Skin epidermis (tissue), 12 donors: ENCODE results near the gene COPG1.

Source experiments
- H3K27ac ChIP-seq, 21 experiments: fragments of 200-600 bp; sonication (generic) in 11 of 21; one replicate each; pipeline ENCODE4 v1.5.0; 2020; ENCODE audit warnings: mild to moderate bottlenecking in 3 of 21, inconsistent platforms in 2 of 21, moderate library complexity in 2 of 21
- H3K4me3 ChIP-seq, 7 experiments: fragments of 200-600 bp; sonication (generic) in 2 of 7; one replicate each; pipeline ENCODE4 v1.5.0; 2020; ENCODE audit warnings: inconsistent platforms in 2 of 7, mild to moderate bottlenecking in 2 of 7, moderate library complexity in 1 of 7

The COPG1 gene

DNA sequence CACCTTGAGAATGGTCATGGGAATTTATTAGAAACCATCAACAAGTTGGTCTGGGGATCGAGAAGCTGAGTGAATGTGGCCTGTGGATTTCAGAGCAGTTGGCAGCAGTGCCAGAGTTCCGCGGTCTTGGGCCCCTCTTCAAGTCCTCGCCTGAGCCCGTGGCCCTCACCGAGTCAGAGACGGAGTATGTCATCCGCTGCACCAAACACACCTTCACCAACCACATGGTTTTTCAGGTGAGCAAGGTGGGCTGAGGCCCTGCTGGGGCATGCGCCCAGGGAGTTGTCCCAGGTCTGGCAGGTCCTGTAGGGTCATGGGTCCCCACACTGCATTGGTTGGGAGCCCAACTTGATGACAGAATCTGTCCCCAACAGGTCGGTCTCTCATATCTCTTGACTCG is 22.3 kb downstream of the COPG1 start:
- Histone ChIP-seq H3K4me3 (no peak overlapping the region), H3K27ac (no peak overlapping the region)

DNA sequence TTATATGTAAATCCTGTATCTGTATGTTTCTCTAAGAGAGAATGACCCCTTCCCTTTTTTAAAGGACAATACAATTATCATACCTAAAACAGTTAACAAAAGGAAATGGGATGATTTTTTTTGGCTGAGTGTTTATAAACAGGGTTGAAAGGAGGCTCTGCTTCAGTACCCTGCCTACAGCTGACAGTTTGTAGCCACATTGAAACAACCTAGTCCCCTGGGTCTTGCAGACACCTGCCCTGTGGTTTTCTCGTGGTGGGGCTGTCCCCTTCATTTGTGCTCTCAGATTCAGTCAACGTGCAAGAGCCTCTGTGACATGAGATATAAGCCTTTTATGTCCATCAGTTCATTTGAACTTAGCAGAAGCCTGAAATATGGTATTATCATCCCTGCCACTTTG is 27.0 kb downstream of the COPG1 start:
- H3K4me3 ChIP-seq = no peak overlapping the region
- H3K27ac ChIP-seq = no peak overlapping the region

DNA sequence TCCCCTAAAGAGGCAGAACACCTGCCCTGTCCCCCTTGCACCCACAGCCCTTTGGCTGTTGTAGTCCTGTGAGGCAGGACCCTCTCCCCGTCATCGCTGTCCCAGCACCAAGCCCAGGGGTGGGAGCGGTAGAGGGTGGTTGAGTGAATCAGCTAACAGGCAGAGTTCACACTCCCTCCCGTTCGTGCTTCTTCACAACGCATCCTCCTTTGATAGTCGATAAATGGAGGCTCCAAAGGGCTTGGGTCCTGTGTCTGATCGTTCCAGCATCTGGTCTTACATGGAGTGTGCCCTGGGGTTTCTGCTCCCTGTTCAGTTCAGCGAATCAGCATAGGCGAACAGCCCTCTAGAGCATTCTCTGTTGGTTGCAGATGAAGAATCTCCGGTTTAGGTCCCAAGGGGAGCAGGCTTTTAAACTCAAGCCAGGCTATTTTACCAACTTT is 28.4 kb downstream of the COPG1 start:
- peak overlapping the region in 20 of 21 experiments; percentile 74 to 99 (median 95) for H3K27ac ChIP-seq
- H3K4me3 ChIP-seq = peak overlapping the region; percentile 70 to 98 (median 85)

DNA sequence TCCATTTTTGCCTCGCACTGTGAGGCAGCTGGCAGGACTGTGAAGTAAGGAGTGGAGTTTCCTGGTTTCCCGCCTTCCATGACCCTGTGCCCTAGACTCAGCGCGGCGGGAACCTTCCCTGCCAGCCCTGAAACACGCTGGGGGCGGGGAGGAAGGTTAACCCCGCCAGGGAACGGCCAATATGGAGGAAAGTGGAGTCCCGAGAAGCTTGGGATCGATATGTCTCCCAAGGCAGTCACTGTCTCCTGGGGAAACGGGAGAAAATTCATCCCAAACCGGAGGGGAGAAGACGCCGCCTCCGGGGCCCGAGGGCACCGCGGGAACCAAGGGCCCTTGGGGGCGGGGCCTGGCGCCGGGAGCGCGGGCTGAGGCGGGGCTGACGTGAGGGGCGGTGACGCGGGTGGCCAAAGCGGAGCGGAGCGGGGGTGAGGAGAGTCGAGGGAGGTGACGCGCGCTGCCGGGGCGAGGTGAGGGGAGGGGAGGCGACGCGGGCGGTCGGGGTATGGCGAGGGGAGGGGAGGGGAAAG is 29.1 kb downstream of the COPG1 start, which contains the start of gene HMCES:
Gene HMCES (plus strand): TSS at position 432 of the 527 bp plus-strand sequence. CDS start 863 bp downstream, outside the sequence.
- H3K4me3 ChIP-seq = peak within 1 kb of the TSS; percentile 70 to 98 (median 85)
- H3K27ac ChIP-seq = peak within 1 kb of the TSS; percentile 74 to 99 (median 95)

DNA sequence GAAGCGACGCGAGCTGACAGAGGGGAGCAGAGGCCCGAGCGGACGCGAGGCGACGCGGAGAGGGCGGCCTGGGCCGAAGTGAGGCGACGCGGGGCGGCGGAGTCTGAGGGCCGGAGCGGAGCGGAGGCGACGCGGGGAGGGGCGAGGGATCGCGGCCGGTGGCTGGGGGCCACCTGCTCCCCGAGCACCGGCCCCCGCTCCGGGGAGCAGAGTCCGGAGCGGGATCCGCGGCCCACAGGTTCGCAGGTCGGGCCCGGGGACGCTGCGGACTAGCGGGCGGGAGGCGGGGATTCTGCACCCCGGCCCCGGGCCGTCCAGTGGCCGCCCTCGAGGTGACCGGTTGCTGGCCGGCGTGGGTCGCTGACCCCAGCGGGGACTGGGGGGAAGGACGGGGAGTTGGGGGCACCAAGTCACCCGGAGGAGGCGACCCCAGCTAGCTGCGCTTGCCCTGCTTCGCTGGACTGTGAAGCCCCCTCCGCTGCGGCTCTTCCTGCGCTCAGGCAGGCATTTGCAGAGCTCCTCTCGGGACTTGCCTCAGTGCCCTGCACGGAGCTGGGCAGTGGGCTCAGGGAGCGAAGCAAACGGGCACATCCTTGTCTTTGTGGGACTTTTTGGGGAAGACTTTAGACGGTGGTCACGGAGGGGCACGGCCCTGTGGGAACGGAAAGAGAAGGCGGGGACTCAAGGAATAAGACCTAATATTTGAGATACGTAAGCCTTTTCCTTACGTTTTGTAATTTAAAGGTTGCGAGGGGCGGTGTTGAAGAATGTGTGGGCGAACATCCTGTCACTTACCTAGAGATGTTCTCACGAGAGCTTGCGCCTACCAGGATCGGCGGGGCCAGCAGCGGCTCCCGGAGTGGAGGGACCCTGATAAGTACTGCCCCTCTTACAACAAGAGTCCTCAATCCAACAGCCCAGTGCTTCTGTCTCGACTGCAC is 29.8 kb downstream of the COPG1 start:
- peak overlapping the region; percentile 74 to 99 (median 95) for H3K27ac ChIP-seq

DNA sequence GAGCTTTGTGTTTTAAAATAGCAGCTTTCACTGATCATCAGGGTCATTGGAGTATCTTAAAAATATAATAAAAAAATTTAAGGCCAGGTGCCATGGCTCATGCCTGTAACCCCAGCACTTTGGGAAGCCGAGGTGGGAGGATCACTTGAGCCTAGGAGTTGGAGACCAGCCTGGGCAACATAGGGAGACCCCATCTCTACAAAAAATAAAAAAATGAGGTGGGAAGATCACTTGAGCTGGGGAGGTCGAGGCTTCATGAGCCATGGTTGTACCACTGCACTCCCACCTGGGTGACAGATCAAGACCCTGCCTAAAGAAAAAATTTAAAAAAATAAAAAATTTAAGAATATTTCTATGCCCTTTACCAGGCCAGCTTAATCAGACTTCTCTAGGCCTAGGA is 30.8 kb downstream of the COPG1 start:
- Histone ChIP-seq H3K4me3 (peak overlapping the region in 3 of 7 experiments; percentile 82 to 98 (median 95)), H3K27ac (peak overlapping the region in 7 of 21 experiments; percentile 14 to 98 (median 95))

More for the DNA sequence above, 29.8 kb downstream of the COPG1 start:
- peak overlapping the region; percentile 70 to 98 (median 85) for H3K4me3 ChIP-seq

DNA sequence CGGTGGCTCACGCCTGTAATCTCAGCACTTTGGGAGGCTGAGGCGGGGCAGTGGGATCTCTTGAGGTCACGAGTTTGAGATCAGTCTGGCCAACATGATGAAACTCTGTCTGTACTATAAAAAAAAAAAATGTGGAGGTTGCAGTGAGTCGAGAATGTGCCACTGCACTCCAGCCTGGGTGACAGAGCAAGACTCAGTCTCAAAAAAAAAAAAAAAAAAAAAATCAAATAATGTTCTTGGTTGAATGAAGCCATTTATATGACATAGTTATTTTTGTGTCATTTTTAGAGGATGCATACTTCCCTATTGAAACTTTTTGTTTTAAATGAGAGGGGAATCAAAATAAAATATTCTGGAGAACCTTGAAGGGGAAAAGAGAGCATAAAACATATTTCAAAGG is 32.3 kb downstream of the COPG1 start:
- Histone ChIP-seq H3K4me3 (no peak overlapping the region), H3K27ac (peak overlapping the region in 1 of 21 experiments; percentile 19)

DNA sequence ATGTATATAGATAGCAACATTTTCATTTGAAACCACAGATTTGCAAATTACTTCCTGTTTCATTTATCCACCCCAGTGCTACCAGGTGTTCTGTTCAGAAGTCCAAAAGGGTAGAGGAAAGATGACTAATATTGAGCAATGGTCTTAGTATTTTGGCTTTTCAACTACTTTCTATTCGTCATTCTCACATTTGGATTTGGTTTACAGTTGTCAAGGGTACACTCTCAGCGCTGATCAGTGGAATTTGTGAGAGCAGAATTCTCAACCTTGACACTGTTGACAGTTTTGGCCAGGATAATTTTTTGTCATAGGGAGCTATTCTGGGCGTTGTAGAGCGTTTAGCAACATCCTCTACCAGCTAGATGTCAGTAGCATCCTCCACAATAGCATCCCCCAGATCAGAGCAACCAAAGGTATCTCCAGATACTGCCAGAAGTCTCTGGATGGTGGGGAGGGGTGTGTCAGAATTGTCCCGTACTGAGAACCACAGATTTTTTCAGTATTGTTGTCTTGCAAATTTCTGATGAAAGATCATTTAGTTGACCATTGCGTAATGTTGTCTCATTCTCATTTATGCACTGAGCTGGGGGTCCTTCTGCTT is 33.4 kb downstream of the COPG1 start:
- peak overlapping the region in 1 of 21 experiments; percentile 2 for H3K27ac ChIP-seq
- no peak overlapping the region for H3K4me3 ChIP-seq

DNA sequence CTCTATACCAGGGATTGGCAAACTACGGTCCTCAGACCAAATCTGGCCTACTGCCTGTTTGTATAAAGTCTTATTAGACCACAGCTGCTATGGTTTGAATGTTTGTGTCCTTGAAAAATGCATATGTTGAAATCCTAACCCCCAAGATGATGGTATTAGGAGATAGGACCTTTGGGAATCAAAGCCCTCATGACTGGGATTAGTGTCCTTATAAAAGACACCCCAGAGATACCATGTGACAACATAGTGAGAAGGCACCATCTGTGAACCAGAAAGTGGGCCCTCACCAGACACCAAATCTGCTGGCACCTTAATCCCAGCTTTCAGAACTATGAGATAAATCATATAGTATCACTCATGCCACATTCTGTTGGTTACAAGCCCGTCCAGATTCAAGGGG is 36.7 kb downstream of the COPG1 start:
- Histone ChIP-seq H3K27ac (peak overlapping the region in 1 of 21 experiments; percentile 9), H3K4me3 (no peak overlapping the region)

DNA sequence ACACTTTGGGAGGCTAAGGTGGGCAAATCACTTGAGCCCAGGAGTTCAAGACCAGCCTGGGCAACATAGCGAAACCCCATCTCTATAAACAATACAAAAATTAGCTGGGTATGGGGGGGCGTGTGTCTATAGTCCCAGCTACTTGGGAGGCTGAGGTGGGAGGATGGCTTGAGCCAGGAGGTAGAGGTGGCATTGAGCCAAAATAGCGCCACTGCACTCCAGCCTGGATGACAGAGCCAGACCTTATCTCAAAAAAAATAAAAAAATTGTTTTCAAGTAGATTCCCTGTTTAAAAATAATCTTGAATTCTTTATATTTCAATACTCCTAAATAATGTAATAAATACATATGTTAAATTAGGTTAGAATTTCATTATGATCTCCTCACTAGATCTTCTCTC is 39.0 kb downstream of the COPG1 start:
- H3K4me3 ChIP-seq = no peak overlapping the region
- no peak overlapping the region for H3K27ac ChIP-seq

DNA sequence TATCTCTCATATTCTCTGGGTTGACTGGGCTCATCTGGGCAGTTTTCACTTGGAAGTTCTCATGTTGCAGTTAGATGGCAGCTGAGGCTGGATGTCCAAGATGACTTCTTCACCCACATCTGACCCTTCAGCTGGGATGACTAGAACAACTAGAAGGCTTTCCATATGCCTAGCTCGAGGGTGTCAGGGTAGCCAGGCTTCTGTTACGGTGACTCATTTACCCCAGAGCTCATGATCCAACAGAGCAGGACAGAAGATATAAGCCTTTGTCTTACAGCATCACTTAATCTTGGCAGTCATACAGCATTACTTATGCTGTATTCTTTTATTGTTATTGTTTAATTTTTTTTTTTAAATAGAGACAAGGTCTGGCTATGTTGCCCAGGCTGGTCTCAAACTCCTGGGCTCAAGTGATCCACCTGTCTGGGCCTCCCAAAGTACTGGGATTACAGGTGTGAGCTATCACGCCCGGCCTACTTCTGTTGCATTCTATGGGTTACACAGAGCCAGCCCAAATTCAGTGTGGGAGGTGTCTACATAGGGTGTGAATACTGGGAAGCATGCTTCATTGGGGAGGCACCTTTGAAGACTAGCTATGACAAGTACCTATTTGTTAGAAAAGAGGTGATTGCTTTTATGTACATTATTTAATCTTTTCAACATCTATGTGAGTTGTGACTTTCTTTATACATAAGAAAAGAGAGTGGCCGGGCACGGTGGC is 40.0 kb downstream of the COPG1 start:
- no peak overlapping the region for H3K27ac ChIP-seq
- no peak overlapping the region for H3K4me3 ChIP-seq

DNA sequence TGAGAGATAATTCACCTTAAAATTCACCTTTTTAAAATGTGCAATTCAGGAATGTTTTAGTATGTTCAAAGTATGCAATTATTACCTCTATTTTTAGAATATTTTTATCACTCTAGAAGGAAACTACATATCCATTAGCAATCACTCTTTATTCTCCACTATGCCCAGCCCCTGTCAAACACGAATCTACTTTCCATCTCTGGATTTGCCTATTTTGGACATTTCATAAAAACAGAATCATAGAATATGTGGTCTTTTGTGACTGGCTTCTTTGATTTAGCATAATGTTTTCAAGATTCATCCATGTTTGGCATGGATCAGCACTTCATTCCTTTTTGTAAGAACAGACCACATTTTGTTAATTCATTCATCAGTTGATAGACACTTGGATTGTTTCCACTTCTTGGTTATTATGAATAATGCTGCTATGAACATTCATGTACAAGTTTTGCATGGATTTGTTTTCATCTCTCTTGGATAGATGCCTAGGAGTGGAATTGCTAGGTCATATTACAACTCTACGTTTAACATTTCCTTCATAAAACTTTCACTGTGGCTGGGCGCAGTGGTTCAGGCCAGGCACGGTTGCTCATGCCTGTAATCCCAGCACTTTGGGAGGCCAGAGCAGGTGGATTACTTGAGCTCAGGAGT is 42.0 kb downstream of the COPG1 start:
- Histone ChIP-seq H3K27ac (no peak overlapping the region), H3K4me3 (no peak overlapping the region)

DNA sequence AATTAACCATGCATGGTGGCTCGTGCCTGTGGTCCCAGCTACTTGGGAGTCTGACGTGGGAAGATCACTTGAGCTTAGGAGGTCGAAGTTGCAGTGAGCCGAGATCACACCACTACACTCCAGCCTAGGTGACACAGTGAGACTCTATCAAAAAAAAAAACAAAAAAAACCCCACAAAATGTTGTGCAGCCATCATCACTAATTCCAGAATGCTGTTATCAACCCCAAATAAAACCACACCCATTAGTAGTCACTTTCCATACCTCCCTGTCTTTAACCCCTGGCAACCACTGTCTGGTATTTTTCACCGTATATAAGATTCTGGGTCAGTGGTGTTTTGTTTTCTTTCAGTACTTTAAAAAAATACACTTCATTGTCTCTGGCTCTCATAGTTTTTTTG is 45.9 kb downstream of the COPG1 start:
- no peak overlapping the region for H3K4me3 ChIP-seq
- H3K27ac ChIP-seq = no peak overlapping the region

DNA sequence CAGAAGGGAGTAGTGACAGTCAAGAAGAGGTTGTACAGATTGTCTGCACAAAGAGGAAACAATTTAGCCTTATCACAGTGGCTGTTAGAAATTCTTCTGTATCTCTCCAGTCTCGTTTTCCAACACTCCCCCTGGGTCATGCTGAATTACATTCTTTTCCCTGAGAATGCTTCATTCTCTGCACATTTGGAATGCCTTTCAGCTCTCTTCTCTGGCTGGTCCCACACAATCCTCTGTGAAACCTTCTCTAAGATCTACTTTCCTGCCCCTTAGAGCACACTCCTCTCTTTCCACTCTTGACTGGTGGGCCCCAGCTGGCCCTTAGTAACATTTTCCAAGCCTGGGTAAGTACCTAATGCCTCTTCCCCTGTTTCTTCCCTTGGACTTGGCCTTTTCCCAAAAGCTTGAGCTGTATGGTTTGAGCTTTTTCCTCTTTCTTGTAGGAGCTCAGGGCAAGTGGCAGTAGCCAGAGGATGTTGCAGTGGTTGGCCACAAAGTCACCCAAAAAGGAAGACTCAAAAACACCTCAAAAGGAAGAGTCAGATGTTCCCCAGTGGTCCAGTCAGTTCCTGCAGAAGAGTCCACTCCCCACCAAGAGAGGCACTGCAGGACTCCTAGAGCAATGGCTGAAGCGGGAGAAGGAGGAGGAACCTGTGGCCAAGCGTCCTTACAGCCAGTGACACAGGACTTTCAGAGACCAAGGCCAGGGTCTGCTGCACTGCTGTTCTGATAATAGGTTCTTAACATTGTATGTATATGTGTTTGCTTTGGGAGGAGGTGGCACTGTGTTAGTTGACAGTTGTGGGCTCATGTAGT is 54.9 kb downstream of the COPG1 start:
- Histone ChIP-seq H3K27ac (peak overlapping the region in 9 of 21 experiments; percentile 1 to 61 (median 24)), H3K4me3 (no peak overlapping the region)

DNA sequence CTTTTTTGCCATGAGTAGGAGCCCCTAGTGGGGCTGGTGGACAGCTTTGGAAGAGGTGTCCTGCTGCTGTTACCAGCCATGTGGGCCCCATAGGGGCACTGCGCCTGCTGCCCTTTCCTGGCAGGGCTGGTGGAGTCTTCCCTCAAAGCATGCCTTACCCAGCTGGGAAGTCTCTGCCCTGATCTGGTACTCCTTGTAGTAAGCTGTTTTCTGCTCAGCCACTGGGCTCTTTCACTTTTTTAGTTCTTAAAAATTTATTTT is 55.5 kb downstream of the COPG1 start:
- H3K27ac ChIP-seq = peak overlapping the region in 8 of 21 experiments; percentile 16 to 61 (median 32)

DNA sequence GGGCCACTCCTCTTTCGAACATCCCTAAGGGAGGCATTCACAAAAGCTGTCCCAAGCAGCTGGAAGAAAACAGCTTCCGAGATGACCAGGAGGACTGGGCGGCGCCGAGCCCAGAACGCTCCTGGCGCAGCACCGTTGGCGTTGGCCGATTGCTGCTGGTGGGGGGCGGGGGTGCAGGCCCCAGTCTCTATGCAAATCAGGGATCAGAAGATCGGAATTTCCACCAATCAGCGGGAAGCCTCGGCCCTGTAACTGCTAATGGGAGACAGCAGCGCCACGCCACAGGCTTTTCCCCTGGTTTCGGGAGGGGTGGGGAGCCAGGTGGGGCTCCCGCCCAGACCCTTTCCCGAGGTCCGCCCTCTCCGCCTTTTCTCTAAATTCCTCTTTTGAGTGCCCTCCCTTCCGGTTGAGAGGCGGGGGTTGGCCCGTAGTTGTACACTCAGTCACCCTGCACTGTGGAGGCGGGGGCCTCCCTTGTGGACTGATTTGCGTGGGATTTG is 56.2 kb downstream of the COPG1 start:
- Histone ChIP-seq H3K27ac (peak overlapping the region in 11 of 21 experiments; percentile 16 to 61 (median 36)), H3K4me3 (peak overlapping the region in 4 of 7 experiments; percentile 1 to 15 (median 6))

More for the DNA sequence above, 55.5 kb downstream of the COPG1 start:
- no peak overlapping the region for H3K4me3 ChIP-seq

DNA sequence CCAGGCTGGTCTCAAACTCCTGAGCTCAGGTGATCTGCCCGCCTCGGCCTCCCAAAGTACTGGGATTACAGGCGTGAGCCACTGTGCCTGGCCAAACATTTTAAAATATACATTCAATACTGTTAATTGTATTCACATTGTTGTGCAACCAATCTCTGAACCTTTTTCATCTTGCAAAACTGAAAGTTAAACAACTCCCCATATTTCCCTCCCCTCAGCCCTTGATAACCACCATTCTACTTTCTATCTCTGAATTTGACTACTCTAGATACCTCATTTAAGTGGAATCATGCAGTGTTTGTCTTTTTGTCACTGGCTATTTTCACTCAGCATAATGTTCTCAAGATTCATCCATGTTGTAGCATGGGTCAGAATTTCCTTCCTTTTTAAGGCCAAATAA is 59.2 kb downstream of the COPG1 start:
- H3K4me3 ChIP-seq = no peak overlapping the region
- H3K27ac ChIP-seq = no peak overlapping the region
